NCI-H510A treated with DMSO at 0.1 percent for 48 hours (cell line): ENCODE results near the gene FLCN.
"Not testable (repeated sequence)": the region's sequence is repeated elsewhere in the genome, so short reads cannot be mapped to it uniquely, and the experiment has no call there.

Experiments
- DNase-seq: peaks from one replicate; lab custom pipeline; 2025; lab: John Stamatoyannopoulos, UW

The FLCN gene

GRCh38 chr17:17213775-17214174 lies 23.2 kb downstream of the FLCN start:
- no peak for DNase-seq

- no peak for DNase-seq
These were observed 29.0 kb downstream of the FLCN start for GRCh38 chr17:17207998-17208397.

- no peak for DNase-seq
These were observed 30.0 kb downstream of the FLCN start for GRCh38 chr17:17206913-17207335.

- DNase-seq: peak; percentile 60
These were observed 30.6 kb downstream of the FLCN start, which contains the start of gene PLD6 for GRCh38 chr17:17206124-17206912. TSS of gene PLD6 (minus strand) at chr17:17206333. CDS start at chr17:17206286, 47 bp downstream.

GRCh38 chr17:17205368-17206123 lies 31.4 kb downstream of the FLCN start:
- DNase-seq: peak; percentile 31

GRCh38 chr17:17204635-17205231 lies 32.2 kb downstream of the FLCN start:
- DNase-seq: no peak

- no peak for DNase-seq
These were observed 32.9 kb downstream of the FLCN start for GRCh38 chr17:17204041-17204591.

GRCh38 chr17:17203173-17203730 lies 33.7 kb downstream of the FLCN start:
- no peak for DNase-seq

GRCh38 chr17:17201907-17202306 lies 35.1 kb downstream of the FLCN start:
- DNase-seq: no peak

- no peak for DNase-seq
These were observed 35.7 kb downstream of the FLCN start for GRCh38 chr17:17201271-17201670.

- DNase-seq: no peak
These were observed 36.1 kb downstream of the FLCN start for GRCh38 chr17:17200831-17201230.

GRCh38 chr17:17200311-17200710 lies 36.7 kb downstream of the FLCN start:
- DNase-seq: no peak

- DNase-seq: no peak
These were observed 38.7 kb downstream of the FLCN start for GRCh38 chr17:17198281-17198680.

GRCh38 chr17:17196776-17197175 lies 40.2 kb downstream of the FLCN start:
- DNase-seq: no peak

- not testable (repeated sequence) for DNase-seq
These were observed 41.5 kb downstream of the FLCN start for GRCh38 chr17:17195466-17195865.

- DNase-seq: no peak
These were observed 45.0 kb downstream of the FLCN start for GRCh38 chr17:17191961-17192381.

GRCh38 chr17:17191346-17191792 lies 45.6 kb downstream of the FLCN start:
- DNase-seq: no peak

GRCh38 chr17:17190188-17190587 lies 46.8 kb downstream of the FLCN start:
- no peak for DNase-seq

GRCh38 chr17:17189559-17189958 lies 47.4 kb downstream of the FLCN start:
- DNase-seq: no peak

GRCh38 chr17:17188586-17188985 lies 48.4 kb downstream of the FLCN start:
- DNase-seq: no peak

- DNase-seq: no peak
These were observed 50.1 kb downstream of the FLCN start for GRCh38 chr17:17186551-17187505.
